ENCODE data around the gene HS3ST6.
A peak's percentile ranks its signal among the peaks of the same experiment; 100 is the strongest.
"Not testable (repeated sequence)": the region's sequence is repeated elsewhere in the genome, so short reads cannot be mapped to it uniquely, and the experiment has no call there.

Gene HS3ST6

GRCh38 chr16:1918351-1919326 lies at the start of gene HS3ST6:
Gene HS3ST6 (minus strand): TSS chr16:1918415. CDS start chr16:1918323, 92 bp downstream.
- DNase-seq, result no peak

- DNase-seq, result no peak
These were observed 48.2 kb upstream of the HS3ST6 start, which contains the start of gene RNF151 for GRCh38 chr16:1966460-1966859. Gene RNF151 (plus strand): TSS chr16:1966856. CDS start chr16:1966882, 26 bp downstream.

DNA sequence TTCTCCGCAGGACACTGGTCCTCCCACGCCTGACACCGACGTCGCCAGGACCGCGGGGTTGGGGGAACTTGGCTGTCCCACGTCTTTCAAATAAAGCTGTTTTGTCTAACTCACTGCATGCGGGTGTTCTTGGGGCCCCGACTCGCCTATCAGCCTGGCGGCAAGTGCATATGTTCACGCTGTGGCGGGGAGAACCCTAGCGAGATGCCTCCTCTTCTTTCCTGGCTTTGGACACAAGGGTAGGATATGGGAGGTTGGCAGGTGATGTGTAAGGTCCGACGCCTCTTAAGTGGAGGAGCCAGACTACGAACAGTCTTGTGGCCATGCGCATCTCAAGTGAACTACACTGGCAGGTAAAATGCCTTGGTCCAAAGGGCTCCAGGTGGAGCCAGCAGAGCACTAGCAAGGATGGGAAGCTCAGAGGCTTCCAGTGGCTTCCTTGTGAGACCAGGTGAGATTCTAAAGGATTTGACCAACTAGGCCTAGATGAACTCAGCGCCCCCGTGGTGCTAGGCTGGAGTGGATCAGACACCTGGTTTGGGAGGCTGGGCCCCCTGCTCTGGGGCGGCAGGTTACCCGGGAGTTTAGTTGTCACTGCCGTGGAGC lies 47.3 kb upstream of the HS3ST6 start:
- peak; percentile 34 for DNase-seq

DNA sequence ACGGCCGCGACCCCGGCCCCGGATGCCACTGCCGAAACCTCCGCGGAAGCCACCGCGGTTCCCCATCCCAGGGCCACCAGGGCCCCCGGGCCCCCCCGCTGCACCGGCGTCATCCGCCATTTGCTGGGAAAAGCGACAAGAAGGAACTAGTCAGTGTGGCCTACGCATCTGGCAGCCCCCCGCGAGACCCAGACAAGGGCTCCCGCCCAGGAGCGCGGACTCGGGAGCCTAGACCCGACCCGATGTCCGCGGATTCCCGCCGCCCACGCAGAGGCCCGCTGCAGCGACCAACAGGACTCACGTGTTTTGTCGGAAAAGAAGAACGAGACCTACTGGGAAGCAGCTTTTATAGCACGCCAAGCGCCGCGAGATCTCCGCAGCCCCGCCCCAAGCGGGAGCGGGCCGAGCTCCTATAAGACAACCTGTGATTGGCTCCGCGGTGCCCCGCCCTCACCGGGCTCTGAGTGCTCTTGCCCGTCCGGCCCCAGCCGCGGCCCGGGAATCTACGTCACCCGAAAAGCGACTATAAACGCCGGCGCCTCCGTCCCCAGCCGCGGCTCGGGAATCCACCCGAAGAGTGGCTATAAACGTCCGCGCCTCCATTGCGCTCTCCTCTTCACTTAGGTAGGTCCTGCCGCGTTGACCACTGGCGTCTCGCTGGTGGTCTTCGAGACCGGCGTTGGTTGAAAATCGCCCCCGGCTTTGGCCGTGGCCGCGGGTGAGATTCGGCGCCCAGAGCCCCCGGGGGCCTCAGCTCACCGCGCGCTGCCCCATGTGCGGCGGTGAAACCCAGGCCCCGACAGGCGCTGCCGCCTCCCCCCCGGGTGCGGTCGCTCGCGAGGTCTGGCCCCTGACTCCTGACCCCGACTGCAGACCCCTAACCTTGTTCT lies 46.5 kb upstream of the HS3ST6 start, which contains the start of gene RPS2:
TSS of gene RPS2 (minus strand) at position 321 of the 890 bp plus-strand sequence. CDS start at position 120, 201 bp downstream.
- peak; percentile 98 for DNase-seq

GRCh38 chr16:1963806-1964505 lies 45.7 kb upstream of the HS3ST6 start:
- peak; percentile 60 for DNase-seq

DNA sequence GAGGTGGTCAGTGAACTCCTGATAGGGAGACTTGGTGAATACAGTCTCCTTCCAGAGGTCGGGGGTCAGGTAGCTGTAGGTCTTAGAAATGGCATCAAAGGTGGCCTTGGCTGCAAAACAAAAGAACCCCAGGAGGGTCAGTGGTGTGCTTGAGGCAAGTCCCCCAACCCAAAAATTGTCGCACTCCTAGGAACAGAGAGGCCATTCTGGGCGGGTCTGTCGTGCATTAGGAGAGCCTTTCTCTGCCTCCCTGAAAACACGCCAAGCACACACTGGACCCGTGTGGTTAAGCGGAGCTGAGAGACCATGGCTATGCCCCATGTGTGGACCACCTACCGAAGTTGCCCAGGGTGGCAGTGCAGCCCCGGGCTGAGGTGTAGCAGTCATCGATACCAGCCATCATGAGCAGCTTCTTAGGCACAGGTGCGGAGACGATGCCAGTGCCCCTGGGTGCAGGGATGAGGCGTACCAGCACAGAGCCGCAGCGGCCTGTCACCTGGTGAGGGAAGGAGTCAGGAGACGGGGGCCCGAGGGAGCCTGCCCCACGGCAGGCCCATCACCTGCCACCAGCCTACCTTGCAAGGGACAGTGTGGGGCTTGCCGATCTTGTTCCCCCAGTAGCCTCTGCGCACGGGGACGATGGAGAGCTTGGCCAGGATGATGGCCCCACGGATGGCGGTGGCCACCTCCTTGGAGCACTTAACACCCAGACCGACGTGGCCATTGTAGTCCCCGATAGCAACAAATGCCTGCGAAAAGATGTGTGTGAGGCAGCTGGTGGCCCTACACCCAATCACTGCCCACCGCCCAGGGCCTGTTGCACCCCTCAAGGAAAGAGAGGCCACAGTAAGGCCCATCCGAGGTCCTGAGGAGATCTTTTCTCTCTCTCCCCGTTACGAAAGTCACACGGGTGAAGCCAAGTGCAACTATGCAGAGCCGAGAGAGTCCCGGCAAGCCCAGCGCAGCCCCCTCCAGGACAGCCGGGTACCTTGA lies 44.2 kb upstream of the HS3ST6 start:
- DNase-seq, result peak; percentile 34

- peak; percentile 52 for DNase-seq
These were observed 43.4 kb upstream of the HS3ST6 start for GRCh38 chr16:1961651-1962067.

- DNase-seq, result peak; percentile 73
These were observed 42.7 kb upstream of the HS3ST6 start for GRCh38 chr16:1960665-1961630.

GRCh38 chr16:1959269-1960039 lies 41.2 kb upstream of the HS3ST6 start, which contains the start of gene NDUFB10:
Gene NDUFB10 (plus strand): TSS chr16:1959538. CDS start chr16:1959625, 87 bp downstream.
- DNase-seq, result peak; percentile 96

DNA sequence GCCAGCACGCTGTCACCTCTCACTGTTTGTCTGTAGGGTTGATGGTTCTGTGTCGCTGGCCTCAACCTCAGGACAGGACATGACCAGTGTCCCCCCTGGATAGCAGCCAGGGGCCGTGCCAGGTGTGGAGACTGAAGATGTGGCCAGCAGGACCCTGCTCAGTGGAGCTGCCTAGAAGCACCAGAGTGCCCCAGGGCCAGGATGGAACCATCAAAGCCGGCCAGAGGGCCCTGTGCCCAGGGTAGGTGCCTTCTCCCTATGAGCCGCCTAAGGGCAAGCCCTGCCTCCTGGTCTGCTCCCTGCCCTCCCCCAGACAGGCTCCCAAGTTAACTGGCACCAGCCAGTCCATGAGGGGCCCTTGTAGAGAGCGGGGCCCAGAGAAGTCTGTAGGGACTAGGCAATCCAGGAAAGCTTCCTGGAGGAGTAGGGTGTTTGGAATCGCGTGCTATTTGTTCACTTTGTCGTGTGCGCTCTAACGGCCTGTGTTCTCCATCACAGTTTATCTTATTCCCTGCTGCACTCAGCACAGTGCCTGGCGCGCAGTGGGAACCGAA lies 40.6 kb upstream of the HS3ST6 start:
- DNase-seq, result no peak

GRCh38 chr16:1958143-1958491 lies 39.9 kb upstream of the HS3ST6 start:
- not testable (repeated sequence) for DNase-seq

GRCh38 chr16:1957434-1958142 lies 39.4 kb upstream of the HS3ST6 start:
- not testable (repeated sequence) for DNase-seq

DNA sequence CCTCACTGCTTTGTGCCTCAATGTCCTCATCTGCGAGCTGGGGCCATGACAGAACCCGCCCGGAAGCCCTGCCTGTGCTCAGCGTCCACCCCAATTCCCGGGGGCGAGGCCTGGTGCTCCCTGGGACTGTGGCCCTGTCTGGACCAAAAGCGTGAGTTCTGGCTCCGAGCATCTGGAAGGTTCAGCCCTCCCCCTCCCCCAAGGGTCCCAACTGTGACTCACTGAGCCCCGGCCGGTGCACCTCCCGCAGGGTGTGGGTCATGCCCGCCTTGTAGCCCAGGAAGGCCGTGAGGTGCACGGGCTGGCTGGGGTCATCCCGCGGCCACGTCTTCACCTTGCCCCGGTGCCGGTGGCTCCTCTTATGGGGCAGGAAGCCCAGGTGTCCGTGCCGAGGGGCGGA lies 35.5 kb upstream of the HS3ST6 start:
- DNase-seq, result no peak

GRCh38 chr16:1950559-1950958 lies 32.3 kb upstream of the HS3ST6 start:
- DNase-seq, result no peak

- no peak for DNase-seq
These were observed 31.8 kb upstream of the HS3ST6 start for GRCh38 chr16:1950047-1950446.

- no peak for DNase-seq
These were observed 31.3 kb upstream of the HS3ST6 start for GRCh38 chr16:1949507-1949906.

GRCh38 chr16:1947369-1947670 lies 29.1 kb upstream of the HS3ST6 start:
- no peak for DNase-seq

All from stimulated activated CD4-positive, alpha-beta T cell treated with anti-CD3 and anti-CD28 coated beads, Interleukin-15, amount 100 ng/mL, for 24 hours (primary cell).